ENCODE measurements around the gene SSRP1. TPM values are rescaled to one million over a fixed set of nuclear protein-coding genes. Genes with fewer than 3 reads are reported as not detected.

SSRP1 gene
- total RNA-seq, 1 donor from 2014 or later: 85.4 TPM

DNA sequence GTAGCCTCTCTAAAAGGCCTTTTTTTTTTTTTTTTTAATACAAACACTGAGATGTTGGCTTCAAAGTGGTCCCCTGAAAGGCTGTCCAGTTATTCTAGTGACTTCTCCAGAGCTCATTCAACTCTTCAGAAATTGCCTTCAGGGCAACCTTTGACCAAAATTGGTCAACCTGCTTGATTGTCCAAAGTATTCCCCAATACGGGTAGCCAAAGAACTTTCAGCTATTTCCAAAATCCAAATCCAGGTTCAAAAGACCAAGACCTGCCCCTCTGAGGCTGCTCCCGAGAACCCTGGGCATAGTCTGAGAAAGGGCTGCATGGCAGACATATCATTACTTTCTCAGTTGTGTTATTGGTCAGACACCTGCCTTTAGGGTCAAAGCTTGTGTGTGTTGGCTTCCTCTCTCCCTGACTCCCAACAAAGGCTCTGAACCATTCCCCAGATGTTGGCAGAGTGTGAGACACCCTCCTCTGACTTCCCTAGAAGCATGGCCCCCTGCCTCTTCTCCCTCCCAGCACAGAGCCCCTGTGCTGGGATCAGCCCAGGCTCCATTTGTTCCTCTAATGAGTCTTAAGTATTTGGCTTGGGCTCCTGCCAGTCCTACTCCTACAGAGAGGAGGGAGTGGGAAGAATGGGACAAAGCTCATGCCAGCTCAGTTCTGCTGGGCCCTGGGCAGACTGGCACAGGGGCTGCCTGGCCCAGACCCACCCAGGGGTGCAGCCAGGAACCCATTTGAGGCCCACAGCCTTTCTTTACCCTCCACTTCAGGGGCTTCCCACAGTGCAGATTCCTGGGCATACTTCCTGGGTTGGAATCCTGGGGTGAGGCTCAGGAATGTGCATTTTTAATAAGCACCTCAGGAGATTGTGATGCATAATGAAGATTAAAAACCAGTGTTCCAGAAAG is 41.2 kb downstream of the SSRP1 start:
- no peak for TF ChIP-seq POLR2AphosphoS5 (IDR thresholded peaks at IDR 0.05; ENCODE audit: insufficient read depth in 1 of 2, low read depth in 1 of 2)
- no peak for TF ChIP-seq POLR2A (IDR thresholded peaks at IDR 0.05)
- TF ChIP-seq, protein P1, sequence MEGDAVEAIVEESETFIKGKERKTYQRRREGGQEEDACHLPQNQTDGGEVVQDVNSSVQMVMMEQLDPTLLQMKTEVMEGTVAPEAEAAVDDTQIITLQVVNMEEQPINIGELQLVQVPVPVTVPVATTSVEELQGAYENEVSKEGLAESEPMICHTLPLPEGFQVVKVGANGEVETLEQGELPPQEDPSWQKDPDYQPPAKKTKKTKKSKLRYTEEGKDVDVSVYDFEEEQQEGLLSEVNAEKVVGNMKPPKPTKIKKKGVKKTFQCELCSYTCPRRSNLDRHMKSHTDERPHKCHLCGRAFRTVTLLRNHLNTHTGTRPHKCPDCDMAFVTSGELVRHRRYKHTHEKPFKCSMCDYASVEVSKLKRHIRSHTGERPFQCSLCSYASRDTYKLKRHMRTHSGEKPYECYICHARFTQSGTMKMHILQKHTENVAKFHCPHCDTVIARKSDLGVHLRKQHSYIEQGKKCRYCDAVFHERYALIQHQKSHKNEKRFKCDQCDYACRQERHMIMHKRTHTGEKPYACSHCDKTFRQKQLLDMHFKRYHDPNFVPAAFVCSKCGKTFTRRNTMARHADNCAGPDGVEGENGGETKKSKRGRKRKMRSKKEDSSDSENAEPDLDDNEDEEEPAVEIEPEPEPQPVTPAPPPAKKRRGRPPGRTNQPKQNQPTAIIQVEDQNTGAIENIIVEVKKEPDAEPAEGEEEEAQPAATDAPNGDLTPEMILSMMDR (IDR thresholded peaks at IDR 0.05): no peak
- no peak for DNase-seq (ENCODE audit: extremely low spot score in 2 of 2)
- H3K4me3 ChIP-seq: no peak overlapping the region
- no peaks in the 10 kb centered on the region for H3K27me3 ChIP-seq
- H3K9me3 ChIP-seq: peaks cover 5% of the 10 kb centered on the region
- peaks cover 23% of the 10 kb centered on the region for H3K4me1 ChIP-seq
- peaks cover 4 to 12% of the 10 kb centered on the region in 2 donors for H3K36me3 ChIP-seq
- intact Hi-C loops (cut with DNase I): no loop called here
- H3K27ac ChIP-seq: peak overlapping the region; percentile 24

DNA sequence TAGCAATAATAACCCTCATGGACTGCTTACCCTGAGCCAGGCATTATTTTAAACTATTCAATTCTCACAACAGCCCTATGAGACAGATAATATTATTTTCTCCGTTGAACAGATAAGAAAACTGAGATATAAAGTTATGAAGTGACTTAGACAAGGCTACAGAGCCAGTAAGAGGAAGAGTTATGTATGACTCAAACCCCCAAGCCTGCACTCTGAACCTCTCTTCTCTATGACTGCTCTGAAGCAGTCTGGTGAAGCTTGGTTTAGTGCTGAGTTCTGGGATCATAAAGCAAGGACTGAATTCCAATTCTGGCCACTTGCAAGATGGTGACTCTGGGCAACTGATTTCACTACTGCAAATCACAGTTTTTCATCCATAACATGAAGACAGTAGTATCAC is 45.4 kb downstream of the SSRP1 start:
- H3K9me3 ChIP-seq: no peaks in the 10 kb centered on the region
- intact Hi-C loops (cut with DNase I): no loop called here
- H3K4me1 ChIP-seq: peaks cover 28% of the 10 kb centered on the region
- H3K27ac ChIP-seq: no peak overlapping the region
- no peaks in the 10 kb centered on the region for H3K27me3 ChIP-seq
- no peak for DNase-seq (ENCODE audit: extremely low spot score in 2 of 2)
- no peak for TF ChIP-seq POLR2AphosphoS5 (IDR thresholded peaks at IDR 0.05; ENCODE audit: insufficient read depth in 1 of 2, low read depth in 1 of 2)
- TF ChIP-seq, protein P1 (IDR thresholded peaks at IDR 0.05): no peak
- no peak for TF ChIP-seq POLR2A (IDR thresholded peaks at IDR 0.05)
- no peaks in the 10 kb centered on the region for H3K36me3 ChIP-seq
- H3K4me3 ChIP-seq: no peak overlapping the region

DNA sequence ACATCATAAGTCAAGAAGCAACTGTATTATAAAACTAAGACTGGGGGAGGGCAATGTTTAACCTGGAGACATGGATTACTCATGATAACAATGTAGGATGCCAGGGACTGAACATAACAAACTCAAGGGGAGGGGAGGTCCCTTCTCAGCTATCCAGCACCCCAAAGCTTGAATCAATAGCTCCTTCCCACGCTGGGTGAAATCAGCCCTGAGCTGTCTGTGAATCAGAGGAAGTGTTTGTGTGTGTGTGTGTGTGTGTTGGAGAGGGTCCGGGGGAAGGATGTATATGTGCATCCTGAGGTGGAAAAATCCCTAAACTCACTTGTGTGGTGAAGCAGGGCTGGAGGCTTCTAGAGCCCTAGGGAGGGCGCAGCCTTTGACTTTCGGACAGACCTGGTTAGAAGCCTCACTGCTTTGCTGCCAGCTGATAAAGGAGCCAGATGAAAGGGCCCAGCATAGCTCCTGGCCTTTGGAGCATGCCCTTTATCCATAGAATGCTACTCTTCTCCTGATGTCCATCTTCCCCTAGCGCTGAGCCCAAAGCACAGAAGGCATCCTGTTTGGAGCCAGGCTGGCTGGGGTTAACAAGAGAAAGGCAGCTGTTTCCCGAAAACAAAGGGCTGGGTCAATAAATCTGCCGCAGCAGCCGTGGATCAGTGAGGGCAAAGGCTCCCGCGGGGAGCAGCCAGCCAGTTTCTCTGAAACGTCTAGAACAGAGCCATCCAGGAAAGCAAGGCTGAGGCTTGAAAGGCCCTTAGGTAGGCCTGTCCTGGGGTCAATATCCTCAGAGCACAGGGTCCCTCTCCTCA is 46.7 kb downstream of the SSRP1 start:
- no peak for DNase-seq (ENCODE audit: extremely low spot score in 2 of 2)
- intact Hi-C loops (cut with DNase I): no loop called here
- Histone ChIP-seq H3K4me1 (peaks cover 15% of the 10 kb centered on the region), H3K4me3 (no peak overlapping the region), H3K27me3 (no peaks in the 10 kb centered on the region), H3K9me3 (no peaks in the 10 kb centered on the region), H3K36me3 (no peaks in the 10 kb centered on the region), H3K27ac (peak overlapping the region; percentile 15)
- TF ChIP-seq POLR2AphosphoS5 (IDR thresholded peaks at IDR 0.05; ENCODE audit: insufficient read depth in 1 of 2, low read depth in 1 of 2) (no peak), POLR2A (IDR thresholded peaks at IDR 0.05) (no peak)
- TF ChIP-seq, protein P1 (IDR thresholded peaks at IDR 0.05): no peak

DNA sequence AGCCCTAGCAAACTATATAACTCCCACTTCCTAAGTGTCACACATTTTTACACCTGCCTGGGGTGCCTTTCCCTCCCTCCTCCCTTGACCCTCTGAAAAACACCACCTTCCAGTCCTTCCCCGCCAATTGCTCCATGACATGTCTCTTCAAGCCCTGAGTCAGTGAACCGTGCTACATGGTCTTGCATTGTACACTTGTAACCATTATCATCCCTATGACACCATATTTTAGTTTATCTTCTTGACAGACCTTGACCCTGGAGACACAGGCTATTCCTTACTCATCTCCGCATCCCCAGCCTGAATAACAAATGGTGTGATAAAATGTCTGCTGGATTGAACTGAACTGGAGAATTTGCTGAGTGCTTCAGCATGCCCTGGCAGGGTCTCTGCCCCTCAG is 47.8 kb downstream of the SSRP1 start:
- Histone ChIP-seq H3K4me3 (no peak overlapping the region), H3K36me3 (no peaks in the 10 kb centered on the region), H3K27ac (no peak overlapping the region), H3K27me3 (no peaks in the 10 kb centered on the region), H3K4me1 (peaks cover 13% of the 10 kb centered on the region), H3K9me3 (no peaks in the 10 kb centered on the region)
- no peak for DNase-seq (ENCODE audit: extremely low spot score in 2 of 2)
- intact Hi-C loops (cut with DNase I): no loop called here
- TF ChIP-seq, protein P1 (IDR thresholded peaks at IDR 0.05): no peak
- TF ChIP-seq POLR2AphosphoS5 (IDR thresholded peaks at IDR 0.05; ENCODE audit: insufficient read depth in 1 of 2, low read depth in 1 of 2) (no peak), POLR2A (IDR thresholded peaks at IDR 0.05) (no peak)
